ENCODE results near the gene OPN3.

DNA sequence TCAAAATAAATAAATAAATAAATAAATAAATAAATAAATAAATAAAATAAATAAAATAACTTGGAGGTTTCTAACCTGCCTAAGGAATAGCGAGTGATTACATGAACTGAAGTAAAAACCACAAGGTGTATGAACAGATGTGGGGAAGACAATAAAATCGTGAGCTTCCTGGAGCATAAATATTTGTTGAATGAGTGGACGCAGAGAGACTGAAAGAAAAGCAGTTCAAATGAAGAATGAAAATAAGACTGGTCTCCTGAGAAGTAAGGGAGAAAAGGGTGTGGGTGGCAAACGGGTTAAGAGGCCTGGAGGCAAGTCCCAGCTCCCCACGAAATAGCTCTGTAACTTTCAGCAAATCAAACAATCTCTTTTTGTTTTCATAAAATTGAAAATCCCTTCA is 33.6 kb downstream of the OPN3 start:
- TF ChIP-seq POLR2A (IDR thresholded peaks at IDR 0.05), result no peak
- TF ChIP-seq, protein P1, sequence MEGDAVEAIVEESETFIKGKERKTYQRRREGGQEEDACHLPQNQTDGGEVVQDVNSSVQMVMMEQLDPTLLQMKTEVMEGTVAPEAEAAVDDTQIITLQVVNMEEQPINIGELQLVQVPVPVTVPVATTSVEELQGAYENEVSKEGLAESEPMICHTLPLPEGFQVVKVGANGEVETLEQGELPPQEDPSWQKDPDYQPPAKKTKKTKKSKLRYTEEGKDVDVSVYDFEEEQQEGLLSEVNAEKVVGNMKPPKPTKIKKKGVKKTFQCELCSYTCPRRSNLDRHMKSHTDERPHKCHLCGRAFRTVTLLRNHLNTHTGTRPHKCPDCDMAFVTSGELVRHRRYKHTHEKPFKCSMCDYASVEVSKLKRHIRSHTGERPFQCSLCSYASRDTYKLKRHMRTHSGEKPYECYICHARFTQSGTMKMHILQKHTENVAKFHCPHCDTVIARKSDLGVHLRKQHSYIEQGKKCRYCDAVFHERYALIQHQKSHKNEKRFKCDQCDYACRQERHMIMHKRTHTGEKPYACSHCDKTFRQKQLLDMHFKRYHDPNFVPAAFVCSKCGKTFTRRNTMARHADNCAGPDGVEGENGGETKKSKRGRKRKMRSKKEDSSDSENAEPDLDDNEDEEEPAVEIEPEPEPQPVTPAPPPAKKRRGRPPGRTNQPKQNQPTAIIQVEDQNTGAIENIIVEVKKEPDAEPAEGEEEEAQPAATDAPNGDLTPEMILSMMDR (IDR thresholded peaks at IDR 0.05 in 4 of 5, conservative IDR thresholded peaks at IDR 0.05 in 1 of 5), result no peak
